Astrocyte (in vitro differentiated cells and primary cell): ENCODE results near the gene PRM2.

Experiments
- CTCF ChIP-seq: IDR thresholded peaks from 2 replicates; pipeline ENCODE4 v1.5.1; 2011; ENCODE audit warnings: low read depth, mild to moderate bottlenecking, inconsistent platforms, low read length, moderate library complexity; ENCODE audit not compliant: insufficient read depth
- EZH2 ChIP-seq: IDR thresholded peaks from 2 replicates; pipeline ENCODE4 v1.6.1; 2012; ENCODE audit warnings: mild to moderate bottlenecking, low read length, inconsistent platforms; ENCODE audit not compliant: insufficient read depth

GRCh38 chr16:11303405-11304138 is 27.3 kb upstream of the PRM2 start:
- TF ChIP-seq CTCF (no peak), EZH2 (no peak)
